Kidney (tissue), 14 donors: ENCODE results near the gene KCNC4. TPM values are rescaled to one million over a fixed set of nuclear protein-coding genes. Genes with fewer than 3 reads are reported as not detected.

Source experiments
- DNase-seq, 5 donors: peaks; one replicate each; pipeline ENCODE4 v3.0.0-alpha.2; 2013 to 2020
- FAIRE-seq: peaks from 2 replicates; lab custom pipeline; 2012; peaks lifted over from hg19 to GRCh38; lab: Jason Lieb, UNC
- H3K27ac ChIP-seq, 2 donors: one replicate each; pipeline ENCODE4 v1.7.0; 2013; ENCODE audit warnings: low read depth in 2 of 2, low read length in 2 of 2, inconsistent platforms in 1 of 2
- H3K27me3 ChIP-seq: one replicate; pipeline ENCODE4 v1.7.1; 2013; ENCODE audit warnings: low read length, inconsistent platforms; ENCODE audit not compliant: control insufficient read depth, insufficient read depth
- H3K36me3 ChIP-seq, 3 donors: one replicate each; pipeline versions ENCODE4 v1.7.0 to v1.7.1; 2013; ENCODE audit warnings: low read length in 3 of 3, control low read depth in 1 of 3, inconsistent platforms in 1 of 3; ENCODE audit not compliant: insufficient read depth in 3 of 3, control insufficient read depth in 2 of 3
- H3K4me1 ChIP-seq, 3 donors: one replicate each; pipeline versions ENCODE4 v1.7.0 to v1.7.1; 2013; ENCODE audit warnings: low read length in 3 of 3, inconsistent platforms in 1 of 3, low read depth in 1 of 3; ENCODE audit not compliant: control insufficient read depth in 2 of 3, insufficient read depth in 2 of 3
- H3K4me3 ChIP-seq, 3 donors: one replicate each; pipeline versions ENCODE4 v1.7.0 to v1.8.1; 2013; ENCODE audit warnings: low read length in 3 of 3, control low read depth in 1 of 3, inconsistent platforms in 1 of 3
- H3K9ac ChIP-seq, 3 donors: one replicate each; pipeline versions ENCODE4 v1.7.0 to v1.7.1; 2013; ENCODE audit warnings: low read length in 3 of 3, control low read depth in 1 of 3, inconsistent platforms in 1 of 3
- H3K9me3 ChIP-seq, 3 donors: one replicate each; pipeline versions ENCODE4 v1.7.0 to v1.7.1; 2013; ENCODE audit warnings: low read length in 3 of 3, control low read depth in 1 of 3, inconsistent platforms in 1 of 3; ENCODE audit not compliant: control insufficient read depth in 2 of 3, insufficient read depth in 1 of 3
- CTCF ChIP-seq: IDR thresholded peaks from 3 replicates; pipeline ENCODE4 v1.5.1; 2012; ENCODE audit warnings: mild to moderate bottlenecking, moderate library complexity, borderline replicate concordance; ENCODE audit not compliant: insufficient read depth; ENCODE audit errors: extremely low read depth
- intact Hi-C: fragments of 100-400 bp; cut with DNase I; formaldehyde crosslinking; loops from one replicate; pipeline ENCODE4 v1.11.1; 2022
- polyA plus RNA-seq: library from polyadenylated mRNA; stranded (reverse); fragments of 350-450 nt; fragmentation: Illumina TruSeq; extraction: RNeasy Lipid Tissue Mini Kit (QIAGEN cat#74804); gene quantifications from one replicate; pipeline ENCODE4 v1.2.3, GENCODE V29; 2014; ENCODE audit warnings: low read depth, low replicate concordance; ENCODE audit not compliant: insufficient read depth
- total RNA-seq: library from RNA; stranded (reverse); fragmentation: NEBNext Ultra II Directional; extraction: Animal tissue kit (Norgen Biotek cat#: 25700); gene quantifications from one replicate; pipeline ENCODE4 v1.2.1, GENCODE V29; 2021
- donor health status: control.
- donor health status: control.
- donor health status: control.
- donor health status: control.
- donor health status: control.
- donor health status: DM: yes; HTN: yes; CAD: no.
- donor health status: Normal renal cell carcinoma (clear cell type).

KCNC4 gene
- total and polyA plus RNA-seq, 2 donors from 2014 or later, result 12.9 to 52.9 TPM

- FAIRE-seq, result no peak
- H3K36me3 ChIP-seq, result peaks cover 0 to 27% (median 7%) of the 10 kb centered on the region in 3 donors
These were observed 19.4 kb downstream of the KCNC4 start for GRCh38 chr1:110229348-110230001.

GRCh38 chr1:110230381-110231199 lies 20.5 kb downstream of the KCNC4 start:
- intact Hi-C loops, result no loop called here
- Histone ChIP-seq H3K9me3 (no peaks in the 10 kb centered on the region), H3K27ac (no peak overlapping the region), H3K36me3 (peaks cover 0 to 31% (median 7%) of the 10 kb centered on the region in 3 donors), H3K27me3 (no peaks in the 10 kb centered on the region), H3K9ac (no peak overlapping the region), H3K4me3 (no peak overlapping the region), H3K4me1 (peaks cover 0 to 25% (median 0%) of the 10 kb centered on the region in 3 donors)
- FAIRE-seq, result no peak
- TF ChIP-seq CTCF, result no peak
- no peak for DNase-seq

More at GRCh38 chr1:110229348-110230001, 19.4 kb downstream of the KCNC4 start:
- DNase-seq, result peak in 1 of 5 donors; percentile 92
- no peak overlapping the region for H3K4me3 ChIP-seq
- peak overlapping the region; percentile 80 to 86 for H3K27ac ChIP-seq
- intact Hi-C loops, result no loop called here
- no peak for TF ChIP-seq CTCF
- no peaks in the 10 kb centered on the region for H3K27me3 ChIP-seq
- H3K9me3 ChIP-seq, result no peaks in the 10 kb centered on the region
- H3K4me1 ChIP-seq, result peaks cover 0 to 29% (median 0%) of the 10 kb centered on the region in 3 donors
- peak overlapping the region in 1 of 3 donors; percentile 40 for H3K9ac ChIP-seq

- Histone ChIP-seq H3K27ac (no peak overlapping the region), H3K9ac (no peak overlapping the region), H3K9me3 (no peaks in the 10 kb centered on the region), H3K36me3 (peaks cover 0 to 26% (median 7%) of the 10 kb centered on the region in 3 donors), H3K4me3 (no peak overlapping the region), H3K27me3 (no peaks in the 10 kb centered on the region), H3K4me1 (peaks cover 0 to 12% (median 0%) of the 10 kb centered on the region in 3 donors)
- intact Hi-C loops, result no loop called here
- TF ChIP-seq CTCF, result no peak
- FAIRE-seq, result no peak
- no peak for DNase-seq
These were observed 23.7 kb downstream of the KCNC4 start for GRCh38 chr1:110233861-110234260.
